Subcutaneous abdominal adipose tissue (tissue), 5 donors: ENCODE data around the gene GPR108.

Experiments
- H3K27ac ChIP-seq: one replicate; pipeline ENCODE4 v1.7.0; 2013; ENCODE audit warnings: low read depth, mild to moderate bottlenecking, inconsistent platforms, low read length, moderate library complexity
- H3K27me3 ChIP-seq, 5 donors: one replicate each; pipeline ENCODE4 v1.7.0; 2013; ENCODE audit warnings: low read length in 5 of 5, inconsistent platforms in 1 of 5; ENCODE audit not compliant: control insufficient read depth in 5 of 5, insufficient read depth in 4 of 5
- H3K36me3 ChIP-seq, 5 donors: one replicate each; pipeline ENCODE4 v1.7.0; 2013; ENCODE audit warnings: low read length in 5 of 5; ENCODE audit not compliant: control insufficient read depth in 5 of 5, insufficient read depth in 5 of 5
- H3K4me1 ChIP-seq, 5 donors: one replicate each; pipeline ENCODE4 v1.7.0; 2013; ENCODE audit warnings: low read length in 5 of 5, mild to moderate bottlenecking in 3 of 5, moderate library complexity in 1 of 5; ENCODE audit not compliant: control insufficient read depth in 5 of 5, insufficient read depth in 5 of 5
- H3K4me3 ChIP-seq, 5 donors: one replicate each; pipeline ENCODE4 v1.7.0; 2013; ENCODE audit warnings: low read length in 5 of 5, low read depth in 1 of 5
- H3K9ac ChIP-seq, 5 donors: one replicate each; pipeline ENCODE4 v1.7.0; 2013; ENCODE audit warnings: low read length in 5 of 5, mild to moderate bottlenecking in 4 of 5, moderate library complexity in 3 of 5
- H3K9me3 ChIP-seq, 5 donors: one replicate each; pipeline ENCODE4 v1.7.0; 2013; ENCODE audit warnings: low read length in 5 of 5; ENCODE audit not compliant: control insufficient read depth in 5 of 5
- donor health status: healthy.
- donor health status: healthy.
- donor health status: healthy.
- donor health status: healthy.
- donor health status: healthy.

The GPR108 gene

DNA sequence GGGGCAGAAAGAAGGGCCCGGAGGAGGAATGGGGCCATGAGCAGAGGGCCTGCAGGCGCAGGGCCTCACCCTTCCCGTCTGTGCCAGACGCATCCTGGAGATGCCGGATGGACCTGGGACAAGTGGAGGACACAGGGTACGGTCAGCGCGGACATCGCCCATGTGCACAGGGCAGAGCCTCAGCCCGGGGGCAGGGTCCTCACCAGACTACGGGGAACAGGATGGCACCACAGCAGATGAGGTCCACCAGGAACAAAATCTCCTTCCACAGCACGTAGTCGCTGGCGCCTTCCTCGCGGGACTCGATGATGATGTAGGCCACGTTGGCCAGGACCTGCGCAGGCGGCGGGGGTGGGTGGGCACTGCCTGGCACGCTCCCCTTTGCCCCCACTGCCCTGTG, 5.6 kb downstream of the GPR108 start:
- Histone ChIP-seq H3K9ac (no peak overlapping the region), H3K4me1 (peaks cover 1 to 30% (median 25%) of the 10 kb centered on the region in 5 donors), H3K27ac (no peak overlapping the region), H3K27me3 (no peaks in the 10 kb centered on the region), H3K9me3 (peaks cover 0 to 5% (median 0%) of the 10 kb centered on the region in 5 donors), H3K4me3 (no peak overlapping the region), H3K36me3 (peaks cover 0 to 33% (median 28%) of the 10 kb centered on the region in 5 donors)

DNA sequence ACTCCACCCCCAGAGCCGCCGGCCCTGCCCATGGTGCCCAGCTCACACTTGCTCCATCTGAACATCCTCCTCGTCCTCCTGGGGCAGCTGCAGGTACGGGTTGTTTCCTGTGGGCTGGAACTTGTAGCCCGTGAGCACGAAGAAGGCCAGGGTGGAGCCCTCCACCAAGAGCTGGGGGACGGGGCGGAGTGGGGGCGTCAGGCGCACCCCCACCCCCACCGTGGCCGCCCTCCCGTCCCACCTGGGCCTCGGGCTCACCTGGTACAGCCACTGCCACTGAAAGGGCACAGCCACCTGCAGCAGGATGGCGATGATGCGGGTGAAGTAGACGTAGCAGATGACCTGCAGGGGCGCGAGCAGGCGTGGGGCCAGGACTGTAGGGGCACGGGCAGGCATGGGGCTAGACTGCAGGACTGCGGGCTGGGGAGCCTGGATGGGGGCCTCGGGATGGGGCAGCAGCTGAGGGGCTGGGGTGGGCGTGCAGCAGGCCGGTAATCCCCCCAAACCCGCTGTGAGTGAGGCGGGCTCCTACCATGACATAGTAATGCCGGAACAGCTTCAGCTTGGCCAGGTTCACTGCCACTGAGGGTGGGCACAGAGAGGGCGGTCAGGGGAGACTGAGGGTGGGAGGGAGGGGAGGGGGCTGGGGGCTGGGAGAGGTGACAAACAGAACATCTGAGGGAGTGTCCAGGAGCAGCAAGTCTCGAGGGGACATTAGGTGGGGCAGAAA, 6.3 kb downstream of the GPR108 start:
- Histone ChIP-seq H3K36me3 (peaks cover 0 to 33% (median 28%) of the 10 kb centered on the region in 5 donors), H3K9me3 (peaks cover 0 to 5% (median 0%) of the 10 kb centered on the region in 5 donors)

DNA sequence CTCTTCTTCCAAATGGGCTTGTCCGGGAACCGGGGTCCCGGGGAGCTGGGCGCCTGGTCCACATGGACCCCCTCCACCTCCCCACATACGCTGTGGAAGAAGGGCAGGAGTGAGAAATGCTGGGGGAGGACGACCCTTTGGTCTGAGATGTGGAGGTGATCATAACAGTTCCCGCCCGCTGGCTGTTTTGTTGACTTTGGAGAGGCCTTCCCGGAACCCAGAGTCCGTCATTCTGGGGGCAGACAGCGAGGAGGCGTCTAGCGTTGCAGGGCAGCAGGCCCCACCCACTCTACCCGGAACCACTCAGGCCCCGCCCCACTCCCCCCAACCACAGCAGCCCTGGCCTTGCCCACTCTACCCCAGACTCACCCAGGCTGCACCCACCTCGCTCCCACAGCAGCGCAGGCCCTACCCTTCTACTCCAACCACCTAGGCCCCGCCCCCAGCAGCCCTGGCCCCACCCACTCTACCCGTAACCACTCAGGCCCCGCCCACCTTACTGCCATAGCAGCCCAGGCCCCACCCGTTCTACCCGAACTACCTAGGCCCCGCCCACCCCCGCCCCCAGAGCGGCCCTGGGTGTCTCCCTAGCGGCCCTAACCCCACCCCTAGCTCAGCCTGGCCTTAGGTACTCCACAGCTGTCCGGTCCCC, 7.1 kb downstream of the GPR108 start:
- peaks cover 0 to 33% (median 28%) of the 10 kb centered on the region in 5 donors for H3K36me3 ChIP-seq

More for the DNA sequence above, 6.3 kb downstream of the GPR108 start:
- H3K9ac ChIP-seq: no peak overlapping the region
- peaks cover 0 to 23% (median 17%) of the 10 kb centered on the region in 5 donors for H3K4me1 ChIP-seq
- H3K27me3 ChIP-seq: no peaks in the 10 kb centered on the region
- no peak overlapping the region for H3K4me3 ChIP-seq
- H3K27ac ChIP-seq: no peak overlapping the region

DNA sequence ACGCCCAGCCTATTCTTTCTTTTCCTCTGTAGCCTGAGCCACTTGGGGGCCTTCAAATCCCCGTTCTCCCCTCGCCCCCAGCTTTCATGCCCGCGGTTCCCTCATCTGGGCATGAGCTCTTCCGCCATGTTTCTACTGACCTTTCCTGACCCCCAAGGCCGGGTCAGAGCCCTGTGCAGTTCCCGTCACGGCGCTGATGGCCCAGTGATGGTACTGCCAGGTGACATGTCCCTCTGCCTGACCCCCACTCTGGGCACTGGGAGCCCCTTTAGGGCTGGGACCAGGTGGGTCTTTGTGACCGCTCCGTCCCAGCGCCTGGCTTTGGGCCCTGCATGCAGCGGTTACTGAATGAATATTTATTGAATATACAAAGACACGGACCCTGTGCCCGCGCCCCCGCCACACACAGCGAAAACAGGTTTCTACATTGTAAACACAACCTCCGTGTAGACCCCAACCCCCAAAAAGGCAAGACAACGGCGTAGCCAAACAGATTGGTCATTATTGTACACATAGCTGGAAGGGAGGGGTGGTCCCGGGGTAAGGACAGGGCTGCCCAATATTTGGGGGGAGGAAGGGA, 7.7 kb downstream of the GPR108 start:
- Histone ChIP-seq H3K4me3 (no peak overlapping the region), H3K9me3 (peaks cover 0 to 5% (median 0%) of the 10 kb centered on the region in 5 donors), H3K9ac (no peak overlapping the region), H3K27me3 (no peaks in the 10 kb centered on the region), H3K36me3 (peaks cover 0 to 33% (median 28%) of the 10 kb centered on the region in 5 donors), H3K27ac (no peak overlapping the region), H3K4me1 (peaks cover 0 to 15% (median 10%) of the 10 kb centered on the region in 5 donors)

More for the DNA sequence above, 7.1 kb downstream of the GPR108 start:
- Histone ChIP-seq H3K9me3 (peaks cover 0 to 5% (median 0%) of the 10 kb centered on the region in 5 donors), H3K4me3 (no peak overlapping the region), H3K27ac (no peak overlapping the region), H3K4me1 (peaks cover 0 to 15% (median 10%) of the 10 kb centered on the region in 5 donors), H3K27me3 (no peaks in the 10 kb centered on the region), H3K9ac (no peak overlapping the region)

DNA sequence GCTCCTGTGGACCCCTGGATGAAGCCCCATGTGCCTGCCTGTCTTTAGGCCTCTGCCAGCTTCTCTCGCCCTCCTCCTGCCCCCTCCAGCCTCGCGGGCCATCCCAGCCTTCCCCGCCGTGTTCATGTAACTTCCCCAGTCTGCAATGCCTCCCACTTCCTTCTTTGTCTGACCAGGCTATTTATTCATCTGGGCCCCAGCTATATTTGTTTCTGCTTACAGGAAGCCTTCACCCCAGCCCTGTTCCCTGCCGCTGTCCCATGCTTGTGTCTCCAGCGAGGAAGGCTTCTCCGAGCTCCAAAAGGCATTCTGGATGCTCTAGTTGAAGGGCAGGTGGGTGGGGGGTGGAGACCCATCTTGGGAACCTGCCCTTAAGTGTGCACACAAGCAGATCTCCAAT, 9.0 kb downstream of the GPR108 start:
- H3K9me3 ChIP-seq: peaks cover 0 to 5% (median 0%) of the 10 kb centered on the region in 5 donors
- H3K27ac ChIP-seq: no peak overlapping the region
- peaks cover 0 to 22% (median 15%) of the 10 kb centered on the region in 5 donors for H3K4me1 ChIP-seq
- H3K36me3 ChIP-seq: peaks cover 0 to 27% (median 22%) of the 10 kb centered on the region in 5 donors
- H3K4me3 ChIP-seq: no peak overlapping the region
- H3K9ac ChIP-seq: no peak overlapping the region
- H3K27me3 ChIP-seq: no peaks in the 10 kb centered on the region

DNA sequence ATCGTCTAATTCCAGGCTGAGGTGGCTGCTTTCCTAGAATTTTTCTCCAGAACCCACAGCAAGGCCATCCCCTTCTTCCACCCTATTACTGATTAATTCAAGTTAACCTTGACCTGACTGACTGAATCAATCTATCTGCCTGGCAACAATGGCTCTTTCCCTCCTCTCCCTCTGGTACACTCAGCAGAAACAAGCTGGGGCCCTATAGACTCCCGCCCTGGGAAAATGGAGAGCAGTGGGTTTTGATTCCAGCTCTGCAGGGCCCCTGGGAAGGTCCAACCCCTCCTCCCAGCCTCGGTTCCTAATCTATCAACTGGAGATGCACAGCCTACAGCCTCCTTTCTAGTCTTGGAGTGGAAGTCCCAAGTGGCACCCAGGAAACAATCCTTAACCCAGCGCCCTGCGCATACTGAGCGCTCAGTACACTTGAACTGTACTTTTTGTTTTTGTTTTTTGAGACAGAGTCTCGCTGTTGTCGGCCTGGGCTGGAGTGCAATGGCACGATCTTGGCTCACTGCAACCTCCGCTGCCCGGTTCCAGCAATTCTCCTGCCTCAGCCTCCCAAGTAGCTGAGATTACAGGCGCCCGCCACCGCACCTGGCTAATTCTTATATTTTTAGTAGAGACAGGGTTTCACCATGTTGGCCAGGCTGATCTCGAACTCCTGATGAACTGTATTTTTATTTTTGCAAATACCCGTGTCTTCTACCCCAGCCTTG, 11.7 kb downstream of the GPR108 start:
- Histone ChIP-seq H3K9me3 (peaks cover 0 to 5% (median 0%) of the 10 kb centered on the region in 5 donors), H3K9ac (no peak overlapping the region), H3K27ac (peak overlapping the region; percentile 11), H3K4me1 (peaks cover 3 to 46% (median 36%) of the 10 kb centered on the region in 5 donors), H3K4me3 (no peak overlapping the region), H3K36me3 (peaks cover 0 to 4% (median 0%) of the 10 kb centered on the region in 5 donors), H3K27me3 (no peaks in the 10 kb centered on the region)

- Histone ChIP-seq H3K9ac (no peak overlapping the region), H3K4me3 (no peak overlapping the region), H3K27me3 (no peaks in the 10 kb centered on the region), H3K36me3 (peaks cover 0 to 1% (median 0%) of the 10 kb centered on the region in 5 donors), H3K27ac (peak overlapping the region; percentile 11), H3K9me3 (peaks cover 0 to 5% (median 0%) of the 10 kb centered on the region in 5 donors), H3K4me1 (peaks cover 5 to 55% (median 44%) of the 10 kb centered on the region in 5 donors)
Observed at GRCh38 chr19:6724631-6725492, 12.5 kb downstream of the GPR108 start.

DNA sequence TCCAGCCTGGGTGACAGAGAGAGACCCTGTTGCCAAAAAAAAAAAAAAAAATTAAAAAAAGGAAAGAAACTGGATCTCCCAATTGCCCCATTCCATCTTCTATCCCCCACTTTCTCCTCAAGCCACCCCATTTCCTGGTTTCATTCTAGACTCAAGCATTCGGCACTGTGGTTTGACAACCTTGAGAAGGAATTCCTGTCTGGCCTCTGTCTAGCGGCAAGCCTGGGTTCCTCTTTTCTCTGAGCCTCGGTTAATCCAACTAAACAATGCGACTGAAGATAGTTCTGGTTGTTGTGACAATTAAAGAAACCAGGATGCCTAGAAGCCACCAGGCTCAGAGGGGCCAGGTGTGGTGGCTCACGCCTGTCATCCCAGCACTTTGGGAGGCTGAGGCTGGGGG, 13.6 kb downstream of the GPR108 start:
- H3K27me3 ChIP-seq: no peaks in the 10 kb centered on the region
- H3K4me3 ChIP-seq: no peak overlapping the region
- peaks cover 0 to 5% (median 0%) of the 10 kb centered on the region in 5 donors for H3K9me3 ChIP-seq
- H3K36me3 ChIP-seq: no peaks in the 10 kb centered on the region
- peaks cover 5 to 57% (median 49%) of the 10 kb centered on the region in 5 donors for H3K4me1 ChIP-seq
- H3K27ac ChIP-seq: no peak overlapping the region
- peak overlapping the region in 1 of 5 donors; percentile 35 for H3K9ac ChIP-seq

DNA sequence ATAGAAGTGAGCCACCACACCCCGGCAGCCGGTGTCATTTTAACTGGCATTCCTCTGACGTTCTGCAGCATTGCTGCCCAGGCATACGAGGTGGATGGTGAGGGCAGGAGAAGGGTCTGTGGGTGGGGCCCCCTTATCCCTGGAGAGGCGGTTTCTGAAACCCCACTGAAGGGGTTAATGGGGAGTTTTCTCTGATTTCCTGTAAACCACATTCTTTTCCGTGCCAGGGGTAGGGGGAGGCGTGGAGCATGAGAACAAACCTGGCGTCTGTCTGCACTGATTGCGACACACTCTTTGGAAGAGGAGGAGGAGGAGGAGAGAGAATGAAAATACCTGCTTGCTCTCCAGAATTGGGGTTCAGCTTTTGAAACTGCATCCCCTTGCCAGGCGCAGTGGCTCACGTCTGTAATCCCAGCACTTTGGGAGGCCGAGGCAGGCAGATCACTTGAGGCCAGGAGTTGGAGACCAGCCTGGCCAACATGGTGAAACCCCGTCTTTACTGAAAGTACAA, 14.2 kb downstream of the GPR108 start:
- Histone ChIP-seq H3K4me3 (peak overlapping the region in 2 of 5 donors; percentile 22 to 27), H3K9me3 (peaks cover 0 to 5% (median 0%) of the 10 kb centered on the region in 5 donors), H3K9ac (peak overlapping the region in 1 of 5 donors; percentile 4), H3K27me3 (no peaks in the 10 kb centered on the region), H3K27ac (no peak overlapping the region), H3K36me3 (peaks cover 0 to 2% (median 0%) of the 10 kb centered on the region in 5 donors), H3K4me1 (peaks cover 5 to 51% (median 47%) of the 10 kb centered on the region in 5 donors)
